HG02588 (cell line): ENCODE measurements around the gene BBLN.

ENCODE experiments used
- ATAC-seq: cut with Tn5 transposase; IDR thresholded peaks from one replicate; pipeline ENCODE4 v1.9.1; 2021; ENCODE audit warnings: mild to moderate bottlenecking, moderate library complexity; ENCODE audit not compliant: unreplicated experiment

Gene BBLN

DNA sequence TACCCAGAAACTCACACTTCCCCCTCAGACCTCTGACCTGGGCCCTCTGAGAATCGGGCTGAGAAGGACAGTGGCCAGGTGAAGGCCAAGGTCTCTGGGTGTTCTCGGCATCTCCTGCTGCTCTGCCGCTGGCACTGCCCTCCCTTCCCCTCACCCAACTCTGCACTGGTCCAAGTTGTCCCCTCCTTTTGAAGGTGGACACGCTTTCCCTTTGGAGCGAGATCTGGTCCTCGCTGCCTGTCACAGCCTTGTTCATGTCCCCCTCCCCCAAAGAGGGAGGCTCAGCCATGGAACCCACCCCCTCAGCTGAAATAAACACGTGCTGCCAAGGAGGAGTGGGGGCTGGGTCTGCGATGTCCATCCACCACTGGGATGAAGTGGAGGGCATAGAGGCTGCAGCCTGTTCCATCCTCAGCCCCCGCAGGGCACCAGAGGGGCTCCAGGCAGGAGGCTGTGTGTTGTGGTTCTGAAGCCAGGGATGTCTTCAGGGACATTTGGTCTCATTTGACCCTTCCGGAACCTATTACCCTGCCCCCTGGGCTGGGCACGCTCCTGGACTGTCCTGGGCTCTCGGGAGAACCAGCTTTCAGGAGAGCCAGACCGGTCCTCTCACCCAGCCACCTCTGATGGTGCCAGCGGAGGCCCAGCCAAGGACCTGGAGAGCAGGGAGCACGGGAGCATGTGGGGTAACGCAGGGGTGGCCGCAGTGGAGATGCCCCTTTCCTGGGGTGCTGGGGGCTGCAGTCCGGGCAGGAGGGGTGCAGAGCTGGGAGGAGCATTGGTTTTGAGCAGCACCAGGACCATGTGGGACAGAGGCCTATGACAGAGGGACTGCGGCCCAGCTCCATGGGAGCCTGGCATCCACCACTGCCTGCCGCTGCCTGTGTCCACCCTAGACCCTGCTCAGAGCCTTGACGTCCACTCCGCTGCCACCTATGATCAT, 15.6 kb upstream of the BBLN start:
- ATAC-seq = no peak

DNA sequence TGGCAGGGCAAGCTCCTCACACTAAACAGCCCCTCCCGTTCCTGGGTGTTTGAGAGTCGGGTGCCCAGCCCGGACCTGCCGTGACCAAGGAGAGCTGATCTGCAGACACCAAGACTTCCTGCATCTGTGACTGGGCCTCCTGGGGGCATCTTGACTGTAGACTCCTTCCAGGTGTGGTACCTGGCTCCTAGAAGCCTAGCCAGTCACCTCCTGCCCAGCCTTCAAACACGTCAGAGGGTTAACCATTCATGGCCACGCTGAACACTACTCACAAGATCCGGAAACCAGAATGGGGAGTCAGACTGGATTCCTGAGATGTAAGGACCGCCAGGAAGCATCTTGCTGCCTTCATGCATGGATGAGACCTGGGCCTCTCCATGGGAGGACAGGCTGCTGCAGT, 14.5 kb upstream of the BBLN start:
- ATAC-seq = no peak

DNA sequence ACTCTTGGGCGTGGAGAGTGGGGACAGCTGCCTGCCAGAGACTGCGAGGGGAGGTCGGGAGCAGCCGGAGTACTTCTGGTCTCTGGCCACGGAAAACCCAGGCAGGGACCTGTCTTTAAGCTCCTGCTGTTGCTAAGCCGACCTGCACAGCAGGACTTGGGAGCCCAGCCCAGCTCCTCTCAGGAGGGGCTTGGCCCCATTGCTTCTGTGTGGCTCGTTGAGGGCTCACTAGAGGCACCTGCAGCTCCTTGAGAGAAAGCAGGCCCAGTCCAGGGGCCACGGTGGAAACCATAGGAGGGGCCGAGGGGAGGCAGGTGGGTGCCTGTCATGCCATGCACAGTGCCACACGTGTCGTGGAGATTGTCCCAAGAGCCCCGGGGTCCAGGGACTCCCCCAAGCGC, 14.1 kb upstream of the BBLN start:
- no peak for ATAC-seq

DNA sequence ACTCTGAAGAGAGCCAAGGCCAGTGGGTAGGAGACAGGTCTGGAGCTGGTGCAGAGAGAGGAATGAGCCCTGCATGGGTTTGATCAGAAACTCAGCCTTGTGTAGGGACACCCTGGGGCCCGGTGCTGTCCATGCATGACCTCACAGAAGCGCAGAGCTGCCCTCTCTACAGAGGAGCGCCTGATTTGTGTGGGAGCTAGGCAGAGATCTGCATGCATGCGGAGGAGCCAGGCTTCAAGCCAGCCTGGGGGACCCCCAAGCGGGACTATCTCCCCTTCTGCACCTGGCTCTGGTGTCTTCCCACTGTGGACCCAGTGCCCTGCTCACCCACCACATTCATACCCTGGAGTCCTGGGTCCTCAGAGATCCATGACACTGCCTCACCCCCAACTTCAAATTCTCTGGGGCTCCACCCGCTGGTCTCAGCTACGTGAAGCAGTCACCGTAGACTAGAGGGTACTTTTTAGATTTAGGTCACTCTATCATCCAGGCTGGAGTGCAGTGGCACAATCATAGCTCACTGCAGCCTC, 13.4 kb upstream of the BBLN start:
- no peak for ATAC-seq

DNA sequence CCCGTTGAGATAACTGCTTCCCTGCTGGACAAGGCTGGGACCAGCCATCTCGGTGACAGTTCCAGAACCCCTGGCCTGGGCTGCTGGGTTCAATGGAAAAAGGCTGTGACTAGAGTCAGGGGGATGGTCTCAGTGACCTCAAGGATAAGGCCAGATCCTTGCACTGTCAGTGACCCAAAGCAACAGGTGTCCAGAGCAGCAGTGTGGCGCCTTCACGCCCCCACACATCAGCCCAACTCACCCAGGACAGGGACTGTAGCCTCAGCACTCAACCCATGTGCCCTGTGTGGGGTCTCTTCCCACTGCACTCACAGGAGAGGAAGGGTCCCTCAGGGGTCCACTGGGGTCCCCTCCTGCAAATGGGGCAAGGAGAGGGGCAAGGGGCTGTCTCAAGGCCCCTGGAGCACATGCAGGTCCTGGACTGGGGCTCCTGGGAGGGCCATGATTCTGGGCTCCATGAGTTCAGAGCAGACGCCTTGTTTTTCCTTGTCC, 11.5 kb upstream of the BBLN start:
- ATAC-seq = no peak

DNA sequence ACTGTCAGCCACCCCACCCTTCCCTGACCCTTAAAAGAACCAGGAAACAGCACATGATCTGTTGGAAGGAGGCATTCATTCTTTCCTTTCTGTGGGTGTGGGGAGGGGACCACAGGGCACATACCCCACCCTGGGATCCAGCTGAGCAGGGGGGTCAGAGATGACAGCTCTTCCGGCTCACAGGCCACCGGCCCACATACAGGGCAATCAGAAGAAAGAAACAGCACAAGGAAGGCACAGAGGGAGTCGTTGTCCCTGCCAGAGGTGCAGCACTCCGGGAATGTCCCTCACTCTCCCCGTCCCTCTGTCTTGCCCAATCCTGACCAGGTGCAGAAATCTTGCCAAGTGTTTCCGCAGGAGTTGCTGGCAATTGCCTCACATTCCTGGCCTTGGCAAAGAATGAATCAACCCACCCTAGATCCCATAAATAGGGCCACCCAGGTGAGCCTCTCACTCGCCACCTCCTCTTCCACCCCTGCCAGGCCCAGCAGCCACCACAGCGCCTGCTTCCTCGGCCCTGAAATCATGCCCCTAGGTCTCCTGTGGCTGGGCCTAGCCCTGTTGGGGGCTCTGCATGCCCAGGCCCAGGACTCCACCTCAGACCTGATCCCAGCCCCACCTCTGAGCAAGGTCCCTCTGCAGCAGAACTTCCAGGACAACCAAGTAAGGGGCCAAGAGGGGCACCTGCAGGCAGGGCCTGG, 10.9 kb upstream of the BBLN start, which contains the start of gene LCN2:
Gene LCN2 (plus strand): TSS at position 453 of the 701 bp plus-strand sequence. CDS start 73 bp downstream, at position 526.
- no peak for ATAC-seq

DNA sequence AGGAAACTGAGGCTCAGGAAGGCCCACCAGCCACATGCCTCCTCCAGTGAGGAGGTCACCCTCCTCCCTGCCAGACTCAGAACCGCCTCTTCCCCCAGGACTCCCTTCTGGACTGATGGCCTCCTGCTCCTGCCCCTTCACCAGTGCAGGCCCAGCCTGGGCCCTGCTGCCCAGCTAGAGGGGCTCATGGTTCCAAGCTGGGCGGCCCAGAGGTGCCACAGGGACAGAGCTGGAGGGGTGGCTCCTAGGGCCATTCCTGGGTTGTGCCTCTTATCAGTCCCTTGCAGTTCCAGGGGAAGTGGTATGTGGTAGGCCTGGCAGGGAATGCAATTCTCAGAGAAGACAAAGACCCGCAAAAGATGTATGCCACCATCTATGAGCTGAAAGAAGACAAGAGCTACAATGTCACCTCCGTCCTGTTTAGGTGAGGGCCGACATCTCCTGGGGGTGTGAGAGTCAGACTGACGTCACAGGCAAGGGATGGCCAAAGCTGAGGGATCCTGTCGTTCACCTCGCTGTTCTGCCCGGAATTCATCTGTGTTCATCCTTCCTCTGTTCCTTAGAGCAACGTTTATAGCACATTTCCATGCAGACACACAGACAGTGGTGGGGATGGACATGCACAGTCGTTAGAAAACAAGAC, 10.0 kb upstream of the BBLN start:
- ATAC-seq = no peak

DNA sequence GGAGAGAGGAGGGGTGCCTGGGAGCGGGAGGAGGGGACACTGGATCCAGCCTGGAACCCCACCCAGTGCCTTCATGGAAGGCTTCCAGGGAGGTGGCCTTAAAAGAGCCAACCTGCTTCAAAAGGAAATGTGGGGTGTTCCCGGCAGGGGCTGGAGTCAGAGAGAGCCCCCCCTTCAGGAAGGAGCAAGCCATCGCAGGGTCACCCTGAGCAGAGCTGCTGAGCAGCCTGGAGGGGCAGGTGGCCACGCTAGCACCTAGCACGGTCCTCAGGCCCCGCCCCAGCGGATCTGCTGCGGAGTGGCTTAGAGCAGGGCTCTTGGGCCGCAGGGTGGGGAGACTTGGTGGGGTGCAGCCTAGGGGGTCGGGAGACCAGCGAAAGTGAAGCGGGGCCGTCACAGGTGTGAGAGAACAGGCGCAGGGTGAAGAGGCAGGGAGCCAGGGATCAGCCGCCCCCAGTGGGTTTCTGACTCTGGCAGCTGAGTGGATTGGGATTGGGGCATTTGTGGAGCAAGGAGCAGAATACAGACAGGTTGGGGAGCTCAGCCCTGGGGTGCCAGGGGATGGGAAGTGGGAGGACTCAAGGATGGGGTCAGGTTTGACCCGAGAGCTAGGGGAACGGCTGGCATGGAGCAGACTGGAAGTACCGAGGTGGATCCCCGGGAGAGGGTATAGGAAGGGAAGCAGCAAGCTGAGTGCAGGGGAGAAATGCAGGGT, 9.3 kb upstream of the BBLN start:
- ATAC-seq = no peak

DNA sequence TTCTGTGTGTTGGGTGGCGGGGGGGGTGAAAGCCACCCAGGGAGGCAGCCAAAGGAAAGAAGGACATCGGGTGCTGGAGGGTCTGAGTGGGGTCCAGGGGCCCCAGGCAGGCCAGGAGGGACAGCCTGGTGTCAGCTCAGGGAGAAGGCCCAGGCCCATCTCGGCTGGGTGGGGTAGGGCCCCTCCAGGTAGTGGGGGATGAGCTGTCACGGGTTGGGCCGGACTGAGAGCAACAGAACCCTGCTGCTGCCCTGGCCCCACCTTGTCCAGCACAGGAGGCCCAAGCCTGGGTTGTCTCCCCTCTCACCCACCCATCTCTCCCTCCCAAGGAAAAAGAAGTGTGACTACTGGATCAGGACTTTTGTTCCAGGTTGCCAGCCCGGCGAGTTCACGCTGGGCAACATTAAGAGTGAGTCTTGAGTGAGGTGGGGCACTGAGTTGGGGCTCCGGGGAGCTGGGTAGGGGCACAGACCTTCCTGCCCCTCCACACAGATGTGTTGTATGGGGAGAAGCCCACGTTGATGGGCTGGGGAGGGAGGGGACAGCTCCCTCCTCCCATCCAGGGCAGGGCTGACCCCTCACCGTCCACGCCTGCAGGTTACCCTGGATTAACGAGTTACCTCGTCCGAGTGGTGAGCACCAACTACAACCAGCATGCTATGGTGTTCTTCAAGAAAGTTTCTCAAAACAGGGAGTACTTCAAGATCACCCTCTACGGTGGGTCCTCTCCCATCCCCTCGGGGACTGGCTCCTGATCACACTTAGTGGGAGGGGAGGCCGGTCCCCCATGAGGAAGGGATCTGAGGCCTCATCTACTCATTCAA, 8.5 kb upstream of the BBLN start:
- ATAC-seq = no peak

DNA sequence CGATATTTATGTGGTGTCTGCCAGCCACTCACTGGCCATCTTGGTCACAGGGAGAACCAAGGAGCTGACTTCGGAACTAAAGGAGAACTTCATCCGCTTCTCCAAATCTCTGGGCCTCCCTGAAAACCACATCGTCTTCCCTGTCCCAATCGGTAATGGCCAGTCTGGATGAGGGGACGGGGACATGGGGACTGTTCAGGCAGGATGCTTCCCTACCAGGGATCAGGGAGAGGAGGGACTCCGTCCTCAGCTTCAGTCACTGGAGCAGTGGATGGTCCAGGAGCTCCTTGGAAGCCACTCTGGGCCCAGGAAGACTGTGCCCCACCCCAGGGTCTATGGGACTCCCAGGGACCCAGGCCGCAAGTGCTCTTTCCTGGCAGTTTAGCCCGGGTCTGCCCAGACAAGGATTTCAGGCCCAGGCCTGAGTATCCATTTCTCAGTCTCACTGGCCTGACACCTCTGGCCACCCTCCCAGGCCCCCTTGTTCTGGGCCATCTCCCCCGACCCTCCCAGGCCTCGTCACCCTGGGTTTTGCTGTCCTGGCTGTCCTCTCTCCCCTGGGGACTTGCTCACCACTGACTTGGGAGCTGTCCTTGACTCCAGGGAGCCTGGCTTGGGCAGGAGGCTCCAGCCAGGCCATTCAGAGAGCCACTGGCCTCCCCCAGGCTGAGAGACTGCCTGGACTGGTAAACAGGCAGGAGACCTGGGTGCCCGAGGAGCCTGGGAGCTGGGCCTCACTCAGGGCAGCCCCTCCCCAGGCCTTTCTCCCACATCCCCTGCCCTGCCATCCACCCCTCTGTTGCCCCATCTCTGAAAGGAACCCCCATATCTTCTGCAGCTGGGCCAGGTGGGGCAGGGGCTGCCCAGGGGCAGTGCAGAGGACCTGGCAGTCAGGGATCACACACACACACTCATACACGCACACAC, 7.7 kb upstream of the BBLN start:
- ATAC-seq = no peak

DNA sequence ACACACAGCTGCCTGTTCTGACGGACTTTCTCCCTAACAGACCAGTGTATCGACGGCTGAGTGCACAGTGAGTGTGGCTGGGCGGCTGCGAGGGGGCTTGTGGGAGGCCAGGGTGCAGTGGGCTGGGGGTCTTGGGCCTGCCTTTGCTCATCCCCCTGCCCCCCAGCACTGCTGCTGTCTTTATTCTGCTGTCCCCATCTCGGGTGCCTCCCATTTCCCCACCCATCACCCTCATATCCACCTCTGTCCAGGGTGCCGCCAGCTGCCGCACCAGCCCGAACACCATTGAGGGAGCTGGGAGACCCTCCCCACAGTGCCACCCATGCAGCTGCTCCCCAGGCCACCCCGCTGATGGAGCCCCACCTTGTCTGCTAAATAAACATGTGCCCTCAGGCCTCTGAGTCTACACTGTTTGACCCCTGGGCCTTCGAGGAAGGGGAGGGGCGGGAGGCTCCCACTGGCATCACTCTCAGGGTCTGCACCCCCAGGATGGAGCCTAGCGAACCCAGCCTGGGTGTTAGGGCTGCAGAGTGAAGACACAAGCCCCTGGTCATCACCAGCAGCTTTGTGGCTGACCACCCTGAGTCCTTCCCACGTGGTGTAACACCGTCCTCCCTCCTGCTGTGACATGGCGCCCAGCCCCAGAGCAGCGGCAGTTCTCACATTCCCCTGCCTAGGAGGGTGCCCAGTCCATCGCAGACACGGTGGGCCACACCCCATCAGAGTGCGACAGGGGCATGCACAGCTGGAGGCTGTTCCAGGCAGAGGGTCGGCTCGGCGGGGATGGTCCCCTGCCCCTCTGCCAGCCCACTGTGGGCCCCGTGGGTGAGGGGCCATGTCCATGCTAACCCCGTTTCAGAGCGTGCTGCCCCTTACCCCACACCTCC, 6.8 kb upstream of the BBLN start:
- ATAC-seq = no peak

DNA sequence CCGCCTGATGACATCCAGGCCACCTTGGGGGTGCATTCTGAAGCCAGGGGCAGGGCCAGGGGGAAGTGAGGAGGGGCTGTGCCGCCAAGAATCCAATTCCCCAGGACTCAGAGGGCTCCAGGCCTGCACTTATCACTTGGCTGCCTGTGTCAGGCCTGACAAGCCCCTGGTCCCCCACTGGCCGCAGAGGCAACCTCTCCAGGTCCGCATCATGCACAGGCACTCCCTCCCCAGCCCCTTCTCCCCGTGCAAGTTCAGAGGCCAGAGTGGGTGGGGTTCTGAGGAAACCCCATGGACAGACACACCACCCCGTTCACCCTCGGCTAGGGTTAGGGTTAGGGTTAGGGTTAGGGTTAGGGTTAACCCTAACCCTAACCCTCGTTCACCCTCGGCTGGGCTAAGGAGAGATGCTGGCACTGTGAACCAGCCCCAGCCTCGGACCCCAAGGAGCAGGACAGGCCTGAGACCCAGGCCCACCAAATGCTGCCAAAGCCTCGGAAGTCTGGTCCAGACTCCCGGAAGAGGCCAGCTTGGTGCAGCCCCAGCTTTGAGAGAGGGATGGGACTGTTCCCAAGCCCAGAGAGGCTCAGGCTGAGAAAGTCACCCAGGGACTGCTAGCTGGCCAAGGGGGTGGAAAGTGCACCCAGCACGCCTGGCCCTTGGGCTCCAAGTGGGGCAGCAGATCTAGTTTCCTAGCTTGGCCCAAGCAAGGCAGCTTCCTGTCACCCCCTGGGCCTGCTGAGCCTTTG, 5.9 kb upstream of the BBLN start:
- no peak for ATAC-seq

DNA sequence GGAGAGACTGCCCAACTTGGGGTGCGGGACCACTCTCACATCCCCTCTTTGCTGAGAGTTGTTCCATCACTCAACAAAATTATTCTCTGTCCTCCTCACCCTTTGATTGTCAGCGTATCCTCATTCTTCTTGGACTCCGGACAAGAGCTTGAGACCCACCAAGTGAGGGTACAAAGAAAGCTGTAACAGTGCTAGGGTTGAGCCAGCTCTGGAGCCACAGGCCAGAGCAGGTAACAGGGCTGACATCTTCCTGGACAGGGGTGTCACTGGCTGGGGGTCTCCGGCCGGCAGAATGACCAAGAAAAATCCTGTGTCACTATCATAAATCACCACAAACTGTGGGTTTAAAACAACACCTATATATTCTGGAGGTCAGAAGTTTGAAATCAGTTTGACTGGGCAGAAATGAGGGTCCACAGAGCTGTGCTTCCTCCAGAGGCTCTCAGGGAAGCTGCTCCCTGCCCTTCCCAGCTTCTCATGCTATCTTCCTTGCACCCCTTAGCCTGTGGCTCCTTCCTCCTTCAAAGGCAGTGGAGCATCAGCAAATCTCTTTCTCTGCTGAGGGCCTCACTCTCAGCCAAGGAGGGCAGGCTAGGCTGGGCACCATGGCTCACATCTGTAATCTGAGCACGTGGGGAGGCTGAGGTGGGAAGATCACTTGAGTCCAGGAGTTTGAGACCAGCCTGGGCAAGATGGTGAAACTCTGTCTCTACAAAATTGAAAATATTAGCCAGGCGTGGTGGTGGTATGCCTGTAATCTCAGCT, 4.1 kb upstream of the BBLN start:
- no peak for ATAC-seq

DNA sequence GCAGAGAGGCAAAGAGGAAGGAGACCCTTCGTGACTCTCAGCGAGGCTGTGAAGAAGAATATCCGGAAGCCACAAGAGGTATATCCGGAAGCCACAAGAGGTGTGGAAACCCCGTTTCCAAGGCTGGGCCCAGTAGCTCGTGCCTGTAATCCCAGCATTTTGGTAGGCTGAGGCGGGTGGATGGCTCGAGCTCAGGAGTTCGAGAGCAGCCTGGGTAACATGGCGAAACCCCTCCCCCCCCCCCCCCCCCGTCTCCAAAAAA, 612 bp upstream of the BBLN start:
- ATAC-seq = no peak

DNA sequence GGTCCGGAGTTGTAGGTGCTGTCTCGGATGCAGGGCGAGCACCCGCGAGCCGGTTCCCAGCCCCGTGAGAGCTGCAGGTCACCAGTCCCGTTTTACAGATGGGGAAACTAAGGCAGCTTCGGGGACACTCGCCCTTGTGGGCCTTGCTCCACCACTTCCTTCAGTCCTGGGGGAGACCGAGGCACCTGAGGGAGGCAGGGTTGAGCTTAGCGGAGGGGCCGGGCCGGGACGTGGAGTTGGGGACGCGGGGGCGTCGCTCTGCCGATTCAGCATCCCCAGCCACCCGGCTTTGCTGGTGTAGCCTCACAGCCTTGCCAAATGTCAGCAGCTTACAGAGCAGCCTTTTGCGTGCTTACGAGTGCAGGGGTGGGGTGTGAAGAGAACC, 530 bp downstream of the BBLN start:
- ATAC-seq = no peak

DNA sequence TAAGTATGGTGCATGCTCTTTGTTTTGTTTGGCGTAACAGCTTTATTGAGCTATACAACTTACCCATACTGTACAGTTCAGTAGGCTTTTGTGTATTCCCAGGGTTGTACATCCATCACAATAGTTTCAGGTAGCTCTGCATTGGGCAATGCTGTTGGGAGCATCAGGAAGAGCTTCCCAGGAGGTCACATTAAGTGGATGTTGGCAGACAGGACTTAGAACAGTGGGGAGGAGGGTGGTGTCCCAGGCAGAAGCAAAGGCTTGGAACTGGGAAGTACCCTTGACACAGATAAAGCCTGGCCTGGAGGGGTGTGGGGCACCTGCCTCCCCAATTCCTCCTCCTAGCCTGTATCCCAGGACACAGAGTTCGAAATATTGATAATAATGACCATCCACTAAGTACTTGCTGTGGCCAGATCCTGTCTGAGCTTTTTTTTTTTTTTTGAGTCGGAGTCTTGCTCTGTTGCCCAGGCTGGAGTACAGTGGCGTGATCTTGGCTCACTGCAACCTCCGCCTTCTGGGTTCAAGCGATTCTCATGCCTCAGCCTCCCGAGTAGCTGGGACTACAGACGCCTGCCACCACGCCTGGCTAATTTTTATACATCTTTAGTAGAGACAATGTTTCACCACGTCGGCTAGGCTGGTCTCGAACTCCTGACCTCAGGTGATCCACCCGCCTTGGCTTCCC, 1.3 kb downstream of the BBLN start:
- ATAC-seq = no peak
